CD4-positive, alpha-beta memory T cell (primary cell): ENCODE data around the gene RASSF5. TPM values are rescaled to one million over a fixed set of nuclear protein-coding genes. Genes with fewer than 3 reads are reported as not detected.
A peak's percentile ranks its signal among the peaks of the same experiment; 100 is the strongest.

Source experiments
- CTCF ChIA-PET: fragments of 350-600 bp; sonication (Branson Sonifier 250); formaldehyde crosslinking; loops from one replicate; lab custom pipeline; 2021; ENCODE audit warnings: inconsistent platforms; ENCODE audit not compliant: partially characterized antibody; lab: Charles Lee
- POLR2A ChIA-PET: fragments of 350-600 bp; sonication (Branson Sonifier 250); formaldehyde crosslinking; loops from one replicate; lab custom pipeline; 2021; ENCODE audit not compliant: partially characterized antibody; lab: Charles Lee
- DNase-seq, 5 donors: peaks; one replicate each; pipeline versions ENCODE4 v3.0.0 to v3.0.0-alpha.2; 2020 to 2022; ENCODE audit warnings: mixed read lengths in 1 of 5
- H3K27ac ChIP-seq: one replicate; pipeline ENCODE4 v1.7.0; 2013; ENCODE audit warnings: low read depth, low read length
- H3K27me3 ChIP-seq: 2 replicates; pipeline ENCODE4 v1.7.0; 2013; ENCODE audit warnings: mild to moderate bottlenecking, low read length, moderate library complexity; ENCODE audit not compliant: insufficient read depth
- H3K36me3 ChIP-seq: 2 replicates; pipeline ENCODE4 v1.7.0; 2013; ENCODE audit warnings: mild to moderate bottlenecking, low read length, moderate library complexity; ENCODE audit not compliant: insufficient read depth
- H3K4me1 ChIP-seq: 2 replicates; pipeline ENCODE4 v1.7.0; 2013; ENCODE audit warnings: mild to moderate bottlenecking, low read length, moderate library complexity; ENCODE audit not compliant: insufficient read depth
- H3K4me3 ChIP-seq, 2 donors: one replicate each; pipeline ENCODE4 v1.7.0; 2013; ENCODE audit warnings: low read length in 2 of 2, mild to moderate bottlenecking in 1 of 2
- H3K9me3 ChIP-seq, 2 donors: one replicate each; pipeline ENCODE4 v1.7.0; 2013; ENCODE audit warnings: low read length in 2 of 2, control low read depth in 1 of 2; ENCODE audit not compliant: control insufficient read depth in 1 of 2
- H3K27ac Mint-ChIP-seq, 7 donors: one replicate each; pipeline ENCODE4 v1.8.0; 2020 to 2021; ENCODE audit warnings: mixed read lengths in 7 of 7, mild to moderate bottlenecking in 6 of 7, inconsistent platforms in 3 of 7, moderate library complexity in 3 of 7
- H3K27me3 Mint-ChIP-seq, 2 donors: one replicate each; pipeline ENCODE4 v1.8.0; 2020 to 2021; ENCODE audit warnings: mixed read lengths in 2 of 2
- H3K36me3 Mint-ChIP-seq, 2 donors: one replicate each; pipeline ENCODE4 v1.8.0; 2020 to 2021; ENCODE audit warnings: mixed read lengths in 2 of 2, inconsistent platforms in 1 of 2, mild to moderate bottlenecking in 1 of 2
- H3K4me1 Mint-ChIP-seq, 4 donors: one replicate each; pipeline ENCODE4 v1.8.0; 2020 to 2021; ENCODE audit warnings: mixed read lengths in 4 of 4, mild to moderate bottlenecking in 1 of 4
- H3K4me3 Mint-ChIP-seq, 8 donors: one replicate each; pipeline ENCODE4 v1.8.0; 2020 to 2021; ENCODE audit warnings: mixed read lengths in 8 of 8, mild to moderate bottlenecking in 7 of 8, moderate library complexity in 6 of 8, inconsistent platforms in 3 of 8
- H3K9me3 Mint-ChIP-seq, 8 donors: one replicate each; pipeline ENCODE4 v1.8.0; 2020 to 2021; ENCODE audit warnings: mixed read lengths in 8 of 8, mild to moderate bottlenecking in 5 of 8, inconsistent platforms in 3 of 8, moderate library complexity in 1 of 8
- intact Hi-C: fragments of 100-400 bp; cut with micrococcal nuclease; formaldehyde crosslinking; loops from one replicate; pipeline ENCODE4 v1.15.1; 2023
- polyA plus RNA-seq, 2 donors: library from polyadenylated mRNA; unstranded; fragments of 300-500 nt; fragmentation: Illumina TruSeq; gene quantifications; one replicate each; pipeline ENCODE4 v1.2.3, GENCODE V29; 2021
- total RNA-seq, 2 experiments: library from RNA; stranded (reverse); gene quantifications; one replicate each; pipeline ENCODE4 v1.2.3, GENCODE V29; 2021

RASSF5 gene
- total and polyA plus RNA-seq, 4 experiments from 2014 or later, result 186 to 298 (median 220) TPM

GRCh38 chr1:206469411-206469932, 37.9 kb upstream of the RASSF5 start:
- POLR2A ChIA-PET, result interaction anchor here (0.8 to 3.1 kb wide), 14 partner anchors 7 to 720 kb away, joined by 3 to 22 read pairs (median 10); partner anchors contain the start of genes EIF2D, NUCKS1 and RASSF5
- Mint-ChIP-seq H3K9me3 (no peaks in the 10 kb centered on the region), H3K4me1 (peaks cover 54 to 97% (median 82%) of the 10 kb centered on the region in 4 donors), H3K36me3 (peaks cover 5 to 40% of the 10 kb centered on the region in 2 donors), H3K27me3 (no peaks in the 10 kb centered on the region), H3K4me3 (peak overlapping the region; percentile 84 to 97 (median 93)), H3K27ac (peak overlapping the region; percentile 64 to 95 (median 92))
- peak in 3 of 5 donors; percentile 27 to 78 (median 34) for DNase-seq
- CTCF ChIA-PET, result interaction anchor here (1.2 to 15.1 kb wide), 18 partner anchors 7 to 198 kb away, joined by 3 to 274 read pairs (median 6); partner anchors contain the start of genes EIF2D and RASSF5
- Histone ChIP-seq H3K36me3 (peaks cover 14% of the 10 kb centered on the region), H3K9me3 (no peaks in the 10 kb centered on the region), H3K4me3 (peak overlapping the region; percentile 99), H3K4me1 (peaks cover 83% of the 10 kb centered on the region), H3K27me3 (no peaks in the 10 kb centered on the region), H3K27ac (peak overlapping the region; percentile 80)
- intact Hi-C loops, result loop anchor here (10.0 kb wide), 1 partner anchor 515 kb away; no protein-coding TSS in a partner anchor

- POLR2A ChIA-PET, result interaction anchor here (0.7 to 3.1 kb wide), 21 partner anchors 8 to 721 kb away, joined by 3 to 22 read pairs (median 4); partner anchors contain the start of genes EIF2D, NUCKS1 and RASSF5
- Histone ChIP-seq H3K27me3 (no peaks in the 10 kb centered on the region), H3K36me3 (peaks cover 20% of the 10 kb centered on the region), H3K4me3 (peak within 1 kb of the TSS; percentile 99), H3K27ac (peak within 1 kb of the TSS; percentile 80), H3K4me1 (peaks cover 86% of the 10 kb centered on the region), H3K9me3 (no peaks in the 10 kb centered on the region)
- peak; percentile 44 to 69 (median 47) for DNase-seq
- Mint-ChIP-seq H3K27me3 (no peaks in the 10 kb centered on the region), H3K36me3 (peaks cover 7 to 46% of the 10 kb centered on the region in 2 donors), H3K9me3 (no peaks in the 10 kb centered on the region), H3K4me3 (peak within 1 kb of the TSS; percentile 84 to 97 (median 93)), H3K4me1 (peaks cover 54 to 91% (median 79%) of the 10 kb centered on the region in 4 donors), H3K27ac (peak within 1 kb of the TSS; percentile 64 to 95 (median 92))
- intact Hi-C loops, result loop anchor here (1.0 to 10.0 kb wide), 3 partner anchors 8 to 515 kb away; no protein-coding TSS in a partner anchor
- CTCF ChIA-PET, result interaction anchor here (1.1 to 15.1 kb wide), 21 partner anchors 8 to 197 kb away, joined by 3 to 274 read pairs (median 6); partner anchors contain the start of genes DYRK3, EIF2D and RASSF5
Measured at GRCh38 chr1:206469933-206470691, 37.2 kb upstream of the RASSF5 start, which contains the start of gene IKBKE. TSS of gene IKBKE (plus strand) at chr1:206470476. CDS start at chr1:206473228, 2,752 bp downstream.

GRCh38 chr1:206470692-206471414, 36.5 kb upstream of the RASSF5 start:
- Mint-ChIP-seq H3K27ac (peak overlapping the region; percentile 64 to 95 (median 92)), H3K9me3 (no peaks in the 10 kb centered on the region), H3K4me1 (peaks cover 53 to 84% (median 75%) of the 10 kb centered on the region in 4 donors), H3K27me3 (no peaks in the 10 kb centered on the region), H3K36me3 (peaks cover 13 to 53% of the 10 kb centered on the region in 2 donors), H3K4me3 (peak overlapping the region; percentile 84 to 97 (median 93))
- ChIA-PET CTCF (interaction anchor here (1.1 to 15.1 kb wide), 20 partner anchors 8 to 196 kb away, joined by 3 to 274 read pairs (median 6); partner anchors contain the start of genes DYRK3, EIF2D and RASSF5), POLR2A (interaction anchor here (0.6 to 3.1 kb wide), 22 partner anchors 9 to 721 kb away, joined by 3 to 22 read pairs (median 4); partner anchors contain the start of genes EIF2D, NUCKS1 and RASSF5)
- H3K4me3 ChIP-seq, result peak overlapping the region; percentile 99
- H3K27me3 ChIP-seq, result no peaks in the 10 kb centered on the region
- peaks cover 80% of the 10 kb centered on the region for H3K4me1 ChIP-seq
- peak overlapping the region; percentile 80 for H3K27ac ChIP-seq
- no peaks in the 10 kb centered on the region for H3K9me3 ChIP-seq
- peak; percentile 31 to 60 (median 38) for DNase-seq
- peaks cover 28% of the 10 kb centered on the region for H3K36me3 ChIP-seq
- intact Hi-C loops, result loop anchor here (1.0 to 10.0 kb wide), 3 partner anchors 8 to 444 kb away; no protein-coding TSS in a partner anchor

GRCh38 chr1:206471415-206471801, 35.9 kb upstream of the RASSF5 start:
- Histone ChIP-seq H3K27me3 (no peaks in the 10 kb centered on the region), H3K4me3 (peak overlapping the region; percentile 99), H3K27ac (peak overlapping the region; percentile 80), H3K4me1 (peaks cover 74% of the 10 kb centered on the region), H3K36me3 (peaks cover 33% of the 10 kb centered on the region), H3K9me3 (no peaks in the 10 kb centered on the region)
- ChIA-PET CTCF (interaction anchor here (1.1 to 15.1 kb wide), 15 partner anchors 8 to 192 kb away, joined by 3 to 274 read pairs (median 11); partner anchors contain the start of genes DYRK3 and EIF2D), POLR2A (interaction anchor here (0.6 to 3.1 kb wide), 16 partner anchors 8 to 332 kb away, joined by 3 to 22 read pairs (median 4); partner anchors contain the start of genes EIF2D and RASSF5)
- peaks cover 48 to 78% (median 70%) of the 10 kb centered on the region in 4 donors for H3K4me1 Mint-ChIP-seq
- H3K27me3 Mint-ChIP-seq, result no peaks in the 10 kb centered on the region
- intact Hi-C loops, result loop anchor here (1.0 to 10.0 kb wide), 2 partner anchors 8 to 443 kb away; no protein-coding TSS in a partner anchor
- peaks cover 19 to 59% of the 10 kb centered on the region in 2 donors for H3K36me3 Mint-ChIP-seq
- peak in 1 of 5 donors; percentile 47 for DNase-seq
- H3K27ac Mint-ChIP-seq, result peak overlapping the region; percentile 64 to 95 (median 92)
- H3K9me3 Mint-ChIP-seq, result no peaks in the 10 kb centered on the region
- peak overlapping the region; percentile 84 to 97 (median 93) for H3K4me3 Mint-ChIP-seq

GRCh38 chr1:206472024-206472423, 35.3 kb upstream of the RASSF5 start:
- H3K36me3 ChIP-seq, result peaks cover 39% of the 10 kb centered on the region
- Mint-ChIP-seq H3K4me3 (peak overlapping the region; percentile 84 to 97 (median 93)), H3K27me3 (no peaks in the 10 kb centered on the region), H3K9me3 (no peaks in the 10 kb centered on the region), H3K27ac (peak overlapping the region; percentile 64 to 95 (median 92)), H3K36me3 (peaks cover 24 to 65% of the 10 kb centered on the region in 2 donors), H3K4me1 (peaks cover 43 to 74% (median 64%) of the 10 kb centered on the region in 4 donors)
- peak overlapping the region in 1 of 2 donors; percentile 99 for H3K4me3 ChIP-seq
- peaks cover 68% of the 10 kb centered on the region for H3K4me1 ChIP-seq
- H3K27ac ChIP-seq, result peak overlapping the region; percentile 80
- ChIA-PET POLR2A (interaction anchor here (0.6 to 3.1 kb wide), 9 partner anchors 8 to 140 kb away, joined by 3 to 22 read pairs (median 16); partner anchors contain the start of genes EIF2D and RASSF5), CTCF (interaction anchor here (1.2 to 15.1 kb wide), 9 partner anchors 7 to 192 kb away, joined by 3 to 274 read pairs (median 17); partner anchors contain the start of gene EIF2D)
- intact Hi-C loops, result loop anchor here (10.0 kb wide), 1 partner anchor 443 kb away; no protein-coding TSS in a partner anchor
- DNase-seq, result peak in 1 of 5 donors; percentile 55
- H3K9me3 ChIP-seq, result no peaks in the 10 kb centered on the region
- H3K27me3 ChIP-seq, result no peaks in the 10 kb centered on the region
